Measurements from ENCODE around the gene KLF12.

DNA sequence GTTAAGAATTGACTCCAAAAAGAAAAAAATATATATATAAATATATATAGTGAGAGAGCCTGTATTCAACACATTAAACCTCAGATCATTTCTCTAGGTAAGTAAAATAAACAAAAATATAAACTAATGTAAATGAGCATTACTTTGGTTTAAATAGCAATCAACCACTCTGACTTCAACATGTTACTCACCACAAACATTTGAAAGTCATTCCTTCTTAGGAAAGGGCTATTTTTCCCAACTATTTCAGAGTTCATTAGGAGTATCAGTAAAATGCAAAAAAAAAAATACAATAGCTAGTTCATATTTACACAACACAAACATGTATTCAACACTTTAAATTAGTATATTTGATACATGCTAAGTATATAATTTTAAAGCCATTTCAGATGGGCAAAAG lies 40.5 kb downstream of the KLF12 start:
- no peak for TF ChIP-seq EZH2 (IDR thresholded peaks at IDR 0.05; ENCODE audit: borderline replicate concordance, low read depth, low read length, severe bottlenecking)
- TF ChIP-seq, protein P1, sequence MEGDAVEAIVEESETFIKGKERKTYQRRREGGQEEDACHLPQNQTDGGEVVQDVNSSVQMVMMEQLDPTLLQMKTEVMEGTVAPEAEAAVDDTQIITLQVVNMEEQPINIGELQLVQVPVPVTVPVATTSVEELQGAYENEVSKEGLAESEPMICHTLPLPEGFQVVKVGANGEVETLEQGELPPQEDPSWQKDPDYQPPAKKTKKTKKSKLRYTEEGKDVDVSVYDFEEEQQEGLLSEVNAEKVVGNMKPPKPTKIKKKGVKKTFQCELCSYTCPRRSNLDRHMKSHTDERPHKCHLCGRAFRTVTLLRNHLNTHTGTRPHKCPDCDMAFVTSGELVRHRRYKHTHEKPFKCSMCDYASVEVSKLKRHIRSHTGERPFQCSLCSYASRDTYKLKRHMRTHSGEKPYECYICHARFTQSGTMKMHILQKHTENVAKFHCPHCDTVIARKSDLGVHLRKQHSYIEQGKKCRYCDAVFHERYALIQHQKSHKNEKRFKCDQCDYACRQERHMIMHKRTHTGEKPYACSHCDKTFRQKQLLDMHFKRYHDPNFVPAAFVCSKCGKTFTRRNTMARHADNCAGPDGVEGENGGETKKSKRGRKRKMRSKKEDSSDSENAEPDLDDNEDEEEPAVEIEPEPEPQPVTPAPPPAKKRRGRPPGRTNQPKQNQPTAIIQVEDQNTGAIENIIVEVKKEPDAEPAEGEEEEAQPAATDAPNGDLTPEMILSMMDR (IDR thresholded peaks at IDR 0.05; ENCODE audit: borderline replicate concordance, extremely low read depth, low read length, poor library complexity, severe bottlenecking): no peak
